ENCODE measurements around the gene VENTX.
"Not testable (repeated sequence)": the region's sequence is repeated elsewhere in the genome, so short reads cannot be mapped to it uniquely, and the experiment has no call there.

VENTX gene

GRCh38 chr10:133258818-133259601 lies 21.4 kb downstream of the VENTX start:
- DNase-seq = no peak

- DNase-seq = no peak
Measured at GRCh38 chr10:133259602-133259989, 21.9 kb downstream of the VENTX start.

DNA sequence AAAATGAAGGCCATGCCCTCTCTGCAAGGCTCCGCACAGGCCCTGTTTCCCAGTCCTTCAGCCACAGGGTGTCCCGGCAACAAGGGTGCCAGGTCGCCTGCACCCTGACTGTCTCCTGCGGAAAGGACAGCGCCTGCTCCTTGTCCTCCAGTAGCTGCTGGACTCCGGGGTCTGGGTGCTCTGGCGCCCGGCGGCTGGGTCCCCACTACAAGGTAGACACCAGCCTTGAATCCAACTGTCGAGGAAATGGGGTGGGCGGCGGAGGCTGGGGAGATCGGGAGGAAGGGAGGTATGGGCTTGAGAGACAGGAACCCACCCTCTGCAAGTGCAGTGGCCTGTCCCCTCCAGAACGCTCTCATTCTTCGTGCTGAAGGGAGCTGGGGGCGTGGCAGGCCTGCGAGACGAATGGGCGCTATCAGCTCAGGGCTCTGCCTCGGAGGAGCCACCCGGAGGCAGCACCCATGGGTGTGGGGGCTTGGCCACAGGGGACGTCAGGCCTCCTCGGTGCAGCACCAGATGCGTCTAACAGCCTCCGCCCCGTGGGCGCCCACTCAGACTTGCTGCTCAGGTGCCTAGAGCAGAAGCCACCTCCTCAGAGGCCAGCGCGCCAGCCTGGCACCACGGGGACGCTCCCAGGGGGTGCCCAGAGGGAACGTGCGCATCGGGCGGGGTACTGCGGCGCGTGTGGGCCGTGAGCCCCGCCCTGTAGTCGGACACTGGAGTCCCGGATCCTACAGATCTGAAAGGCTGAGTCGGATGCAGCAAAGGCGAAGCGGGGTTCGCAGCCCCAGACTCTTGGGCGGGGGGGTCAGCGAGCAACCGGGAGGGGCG lies 23.5 kb downstream of the VENTX start:
- DNase-seq = peak; percentile 66

GRCh38 chr10:133261726-133262325 lies 24.2 kb downstream of the VENTX start:
- DNase-seq = peak; percentile 78

- DNase-seq = peak; percentile 11
Measured at GRCh38 chr10:133262696-133263095, 25.0 kb downstream of the VENTX start.

GRCh38 chr10:133263674-133264073 lies 26.0 kb downstream of the VENTX start:
- no peak for DNase-seq

- DNase-seq = no peak
Measured at GRCh38 chr10:133264461-133264860, 26.8 kb downstream of the VENTX start.

GRCh38 chr10:133265052-133265451 lies 27.4 kb downstream of the VENTX start:
- DNase-seq = not testable (repeated sequence)

GRCh38 chr10:133266056-133266795 lies 28.6 kb downstream of the VENTX start:
- DNase-seq = no peak

DNA sequence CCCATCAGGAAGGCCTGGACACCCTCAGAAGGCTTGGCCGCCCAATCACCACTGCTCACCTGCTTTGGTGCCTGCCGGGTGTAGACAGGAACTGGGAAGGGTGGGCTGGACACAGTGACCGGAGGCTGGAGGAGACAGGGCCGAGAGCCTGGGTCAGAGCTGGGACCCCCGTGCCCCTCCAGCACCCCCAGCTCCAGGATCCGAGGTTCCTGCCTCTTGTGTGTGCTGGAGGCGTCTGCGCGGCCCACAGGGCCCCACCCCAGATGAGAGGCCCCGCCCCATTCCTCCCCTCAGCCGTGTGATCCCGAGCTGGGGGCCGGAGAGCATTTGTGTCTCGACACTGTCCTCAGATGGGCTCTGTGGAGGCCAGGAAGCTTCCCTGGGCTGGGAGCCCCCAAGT lies 29.6 kb downstream of the VENTX start:
- DNase-seq = no peak

GRCh38 chr10:133267829-133268228 lies 30.2 kb downstream of the VENTX start:
- no peak for DNase-seq

GRCh38 chr10:133268532-133268931 lies 30.9 kb downstream of the VENTX start:
- DNase-seq = no peak

DNA sequence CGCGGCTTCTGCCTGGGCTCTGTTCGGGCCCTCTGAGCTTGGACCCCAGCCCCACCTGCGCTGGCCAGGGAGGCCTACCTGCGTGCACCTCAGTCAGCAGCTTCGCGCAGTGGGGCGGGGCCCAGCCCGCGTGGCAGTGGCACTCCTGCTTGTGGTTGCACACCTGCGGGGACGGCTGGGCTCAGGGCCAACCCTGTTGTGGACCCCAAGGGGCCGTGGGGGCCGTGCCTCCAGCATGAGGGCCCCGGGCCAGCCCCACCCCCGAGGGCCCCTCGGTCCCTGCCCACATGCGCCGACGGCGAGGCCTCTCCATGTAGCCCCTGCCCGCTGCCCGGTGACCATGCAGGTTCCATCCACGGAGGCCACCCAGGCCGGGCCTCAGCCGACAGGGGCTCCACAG lies 31.7 kb downstream of the VENTX start:
- DNase-seq = no peak

- DNase-seq = no peak
Measured at GRCh38 chr10:133270204-133270603, 32.5 kb downstream of the VENTX start.

- DNase-seq = no peak
Measured at GRCh38 chr10:133270773-133271297, 33.2 kb downstream of the VENTX start.

- no peak for DNase-seq
Measured at GRCh38 chr10:133271521-133272300, 34.1 kb downstream of the VENTX start.

GRCh38 chr10:133272301-133272963 lies 34.8 kb downstream of the VENTX start:
- DNase-seq = no peak

DNA sequence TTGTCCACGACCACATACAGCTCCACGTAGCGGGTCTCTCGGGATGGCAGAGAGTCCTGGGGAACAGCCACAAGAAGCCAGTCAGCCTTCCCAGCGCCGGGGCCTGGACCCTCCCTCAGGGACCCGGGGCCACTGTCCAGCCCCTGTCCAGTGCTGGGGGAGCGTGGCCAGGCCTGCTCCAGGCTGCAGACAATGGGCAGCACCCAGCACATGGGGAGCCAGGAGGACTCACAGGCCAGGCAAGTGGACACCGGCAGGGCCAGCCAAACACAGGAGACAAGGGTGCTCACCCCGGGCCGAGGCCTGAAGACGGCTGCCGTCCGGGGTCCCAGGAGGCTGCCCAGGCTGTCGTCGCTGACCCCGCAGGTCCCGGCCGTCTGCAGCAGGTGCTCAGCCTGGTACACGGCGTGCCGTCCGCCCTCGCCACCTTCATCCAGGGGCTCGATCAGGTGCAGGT lies 35.3 kb downstream of the VENTX start:
- DNase-seq = no peak

DNA sequence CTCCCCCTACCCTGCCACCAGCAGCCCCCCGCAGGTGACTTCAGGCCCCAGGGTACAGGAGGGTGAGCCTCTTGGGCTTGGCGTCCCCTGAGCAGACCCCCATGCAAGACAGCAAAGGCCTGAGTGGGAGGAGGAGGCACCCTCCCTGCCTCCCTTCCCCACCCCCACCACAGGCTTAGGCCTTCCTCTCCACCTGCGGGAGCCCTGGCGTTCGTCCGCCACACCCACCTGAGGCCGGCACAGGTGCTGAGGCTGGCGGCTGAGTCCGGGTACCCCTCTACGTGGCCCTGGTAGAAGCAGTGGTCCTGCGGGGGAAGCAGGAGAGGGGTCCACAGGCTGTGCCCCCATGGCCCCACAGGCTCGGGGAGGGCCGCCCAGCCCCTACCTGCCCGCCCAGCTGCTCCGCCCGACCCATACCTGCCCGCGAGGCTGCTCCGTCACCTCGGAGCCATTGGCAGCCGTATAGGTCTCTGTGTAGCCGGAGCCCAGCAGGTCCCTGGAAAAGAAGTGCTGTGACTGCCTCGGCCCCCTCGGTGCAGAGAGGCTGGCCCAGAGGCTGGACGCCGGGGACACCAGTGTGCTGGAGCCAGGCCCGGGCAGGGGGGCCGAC lies 36.0 kb downstream of the VENTX start:
- no peak for DNase-seq

- peak; percentile 27 for DNase-seq
Measured at GRCh38 chr10:133274751-133275683, 37.4 kb downstream of the VENTX start.
